WTC11 (cell line): ENCODE measurements around the gene PMM1.

Source experiments
- CTCF ChIP-seq: fragments of 200-600 bp; IDR thresholded peaks from 2 replicates; pipeline ENCODE4 v1.8.0; 2022; ENCODE audit warnings: antibody characterized with exemption
- HMGA2 ChIP-seq: fragments of 250-450 bp; sonication (Bioruptor Pico); IDR thresholded peaks from 2 replicates; pipeline ENCODE4 v1.4.0; 2021; ENCODE audit warnings: mild to moderate bottlenecking, moderate library complexity
- HMGXB4 ChIP-seq: sonication (generic); formaldehyde crosslinking; IDR thresholded peaks from 2 replicates; pipeline ENCODE4 v1.8.1; 2023; ENCODE audit warnings: mild to moderate bottlenecking, moderate library complexity, missing genetic modification reagents
- NR3C1 ChIP-seq: sonication (generic); formaldehyde crosslinking; conservative IDR thresholded peaks from 2 replicates; pipeline ENCODE4 v1.8.1; 2023; ENCODE audit warnings: low read depth, mild to moderate bottlenecking, missing genetic modification reagents
- PRRX2 ChIP-seq: fragments of 250-450 bp; sonication (Bioruptor Pico); IDR thresholded peaks from 2 replicates; pipeline ENCODE4 v1.8.0; 2021; ENCODE audit warnings: mild to moderate bottlenecking
- TF ChIP-seq, protein P1 (sequence below): sonication (generic); formaldehyde crosslinking; IDR thresholded peaks from 2 replicates; pipeline ENCODE4 v1.8.1; 2022; ENCODE audit warnings: missing genetic modification reagents, borderline replicate concordance

- no peak for TF ChIP-seq HMGA2 (CRISPR knock-in tag)
- TF ChIP-seq PRRX2 (CRISPR knock-in tag) = no peak
- TF ChIP-seq, protein P1, sequence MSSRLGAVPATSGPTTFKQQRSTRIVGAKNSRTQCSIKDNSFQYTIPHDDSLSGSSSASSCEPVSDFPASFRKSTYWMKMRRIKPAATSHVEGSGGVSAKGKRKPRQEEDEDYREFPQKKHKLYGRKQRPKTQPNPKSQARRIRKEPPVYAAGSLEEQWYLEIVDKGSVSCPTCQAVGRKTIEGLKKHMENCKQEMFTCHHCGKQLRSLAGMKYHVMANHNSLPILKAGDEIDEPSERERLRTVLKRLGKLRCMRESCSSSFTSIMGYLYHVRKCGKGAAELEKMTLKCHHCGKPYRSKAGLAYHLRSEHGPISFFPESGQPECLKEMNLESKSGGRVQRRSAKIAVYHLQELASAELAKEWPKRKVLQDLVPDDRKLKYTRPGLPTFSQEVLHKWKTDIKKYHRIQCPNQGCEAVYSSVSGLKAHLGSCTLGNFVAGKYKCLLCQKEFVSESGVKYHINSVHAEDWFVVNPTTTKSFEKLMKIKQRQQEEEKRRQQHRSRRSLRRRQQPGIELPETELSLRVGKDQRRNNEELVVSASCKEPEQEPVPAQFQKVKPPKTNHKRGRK (CRISPR knock-in tag) = no peak
- no peak for TF ChIP-seq CTCF
- no peak for TF ChIP-seq NR3C1 (CRISPR knock-in tag)
- no peak for TF ChIP-seq HMGXB4 (CRISPR knock-in tag)
Observed at GRCh38 chr22:41638124-41638523, 48.5 kb upstream of the PMM1 start.
